Fibroblast of lung (primary cell): ENCODE measurements around the gene LRMDA. TPM values are rescaled to one million over a fixed set of nuclear protein-coding genes. Genes with fewer than 3 reads are reported as not detected.

Experiments used
- DNase-seq, 2 donors: peaks; one replicate each; pipeline versions ENCODE4 v3.0.0 to v3.0.0-alpha.2; 2010; ENCODE audit warnings: low read depth in 2 of 2
- H2AFZ ChIP-seq: 2 replicates; pipeline ENCODE4 v1.5.1; 2012; ENCODE audit warnings: low read length, control low read depth, inconsistent platforms
- H3K27ac ChIP-seq: 2 replicates; pipeline ENCODE4 v1.5.1; 2011; ENCODE audit warnings: low read length, control low read depth; ENCODE audit not compliant: insufficient read depth
- H3K27me3 ChIP-seq: 2 replicates; pipeline ENCODE4 v1.5.1; 2011; ENCODE audit warnings: mild to moderate bottlenecking, low read length; ENCODE audit not compliant: control insufficient read depth, insufficient read depth
- H3K36me3 ChIP-seq: 2 replicates; pipeline ENCODE4 v1.5.1; 2011; ENCODE audit warnings: low read length; ENCODE audit not compliant: control insufficient read depth, insufficient read depth
- H3K4me1 ChIP-seq: 2 replicates; pipeline ENCODE4 v1.5.1; 2011; ENCODE audit warnings: low read length; ENCODE audit not compliant: control insufficient read depth, insufficient read depth; ENCODE audit errors: extremely low read depth
- H3K4me2 ChIP-seq: 2 replicates; pipeline ENCODE4 v1.5.1; 2011; ENCODE audit warnings: low read length, control low read depth; ENCODE audit not compliant: insufficient read depth; ENCODE audit errors: extremely low read depth
- H3K4me3 ChIP-seq, 4 experiments: fragments of 200-600 bp in 1 of 4; sonication (generic) in 1 of 4; replicated peaks in 1 of 4; 2 replicates each; pipeline ENCODE4 v1.5.1; 2011 to 2016; ENCODE audit warnings: low read length in 4 of 4, low read depth in 3 of 4, mild to moderate bottlenecking in 3 of 4, control low read depth in 2 of 4, inconsistent platforms in 1 of 4, mixed read lengths in 1 of 4; ENCODE audit not compliant: insufficient read depth in 1 of 4; ENCODE audit errors: control extremely low read depth in 1 of 4
- H3K79me2 ChIP-seq: 2 replicates; pipeline ENCODE4 v1.5.1; 2012; ENCODE audit warnings: mild to moderate bottlenecking, low read length, inconsistent platforms; ENCODE audit not compliant: control insufficient read depth, insufficient read depth
- H3K9ac ChIP-seq: 2 replicates; pipeline ENCODE4 v1.5.1; 2011; ENCODE audit warnings: mild to moderate bottlenecking, low read length, control low read depth; ENCODE audit not compliant: insufficient read depth
- H3K9me3 ChIP-seq: 2 replicates; pipeline ENCODE4 v1.5.1; 2012; ENCODE audit warnings: low read depth, low read length; ENCODE audit not compliant: control insufficient read depth, insufficient read depth
- H4K20me1 ChIP-seq: 2 replicates; pipeline ENCODE4 v1.5.1; 2011; ENCODE audit warnings: low read length; ENCODE audit not compliant: control insufficient read depth, insufficient read depth; ENCODE audit errors: extremely low read depth
- EZH2 ChIP-seq: IDR thresholded peaks from 2 replicates; pipeline ENCODE4 v1.5.1; 2012; ENCODE audit warnings: low read length, control low read depth, mild to moderate bottlenecking; ENCODE audit errors: missing control alignments
- polyA plus RNA-seq, 2 donors: library from polyadenylated mRNA; depleted of rRNA in 1 of 2; stranded (reverse) in 1 of 2; unstranded in 1 of 2; fragments of >200 nt; gene quantifications; 2 replicates each; pipeline ENCODE4 v1.2.1, GENCODE V29; 2011 to 2012; ENCODE audit warnings: missing spikeins in 1 of 2
- total RNA-seq: library from RNA; depleted of rRNA; stranded (reverse); fragments of >200 nt; gene quantifications from 2 replicates; pipeline ENCODE4 v1.2.1, GENCODE V29; 2014
- TF ChIP-seq, protein P1 (sequence below), 2 donors: IDR thresholded peaks in 1 of 2; conservative IDR thresholded peaks in 1 of 2; 1 replicate in 1 of 2; 2 replicates in 1 of 2; pipeline ENCODE4 v1.5.1; 2011 to 2012; ENCODE audit warnings: low read length in 2 of 2, control low read depth in 1 of 2, inconsistent platforms in 1 of 2, low read depth in 1 of 2, mild to moderate bottlenecking in 1 of 2

The LRMDA gene
- total and polyA plus RNA-seq, 2 donors (not counting 1 experiment from before 2014, with no cell fraction given): 1.7 to 2.0 TPM

DNA sequence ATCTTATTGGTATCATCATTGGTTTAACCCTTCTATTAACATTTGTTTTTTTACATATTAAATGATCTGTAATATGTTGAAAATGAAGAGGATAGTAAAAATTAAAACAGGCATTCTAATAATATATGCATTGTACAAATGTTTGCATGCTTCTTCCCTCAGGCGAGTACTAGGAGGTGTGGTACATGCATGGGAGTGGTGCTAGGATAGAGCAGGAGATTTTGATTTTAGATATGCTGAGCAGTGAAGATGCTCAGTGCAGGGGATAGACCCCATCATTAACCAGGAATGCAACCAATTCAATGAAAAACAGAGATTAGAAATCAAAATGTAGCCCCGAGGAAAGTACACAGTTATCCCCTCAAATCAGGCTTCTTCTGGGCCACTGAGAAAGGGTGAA lies 916.4 kb downstream of the LRMDA start:
- Histone ChIP-seq H3K9ac (no peak overlapping the region), H3K9me3 (no peaks in the 10 kb centered on the region), H2AFZ (no peak overlapping the region), H3K27me3 (no peaks in the 10 kb centered on the region), H4K20me1 (no peaks in the 10 kb centered on the region), H3K27ac (no peak overlapping the region), H3K4me2 (no peak overlapping the region), H3K4me3 (no peak overlapping the region), H3K79me2 (no peaks in the 10 kb centered on the region), H3K4me1 (peaks cover 5% of the 10 kb centered on the region), H3K36me3 (no peaks in the 10 kb centered on the region)
- DNase-seq: no peak
- TF ChIP-seq EZH2: no peak
- TF ChIP-seq, protein P1, sequence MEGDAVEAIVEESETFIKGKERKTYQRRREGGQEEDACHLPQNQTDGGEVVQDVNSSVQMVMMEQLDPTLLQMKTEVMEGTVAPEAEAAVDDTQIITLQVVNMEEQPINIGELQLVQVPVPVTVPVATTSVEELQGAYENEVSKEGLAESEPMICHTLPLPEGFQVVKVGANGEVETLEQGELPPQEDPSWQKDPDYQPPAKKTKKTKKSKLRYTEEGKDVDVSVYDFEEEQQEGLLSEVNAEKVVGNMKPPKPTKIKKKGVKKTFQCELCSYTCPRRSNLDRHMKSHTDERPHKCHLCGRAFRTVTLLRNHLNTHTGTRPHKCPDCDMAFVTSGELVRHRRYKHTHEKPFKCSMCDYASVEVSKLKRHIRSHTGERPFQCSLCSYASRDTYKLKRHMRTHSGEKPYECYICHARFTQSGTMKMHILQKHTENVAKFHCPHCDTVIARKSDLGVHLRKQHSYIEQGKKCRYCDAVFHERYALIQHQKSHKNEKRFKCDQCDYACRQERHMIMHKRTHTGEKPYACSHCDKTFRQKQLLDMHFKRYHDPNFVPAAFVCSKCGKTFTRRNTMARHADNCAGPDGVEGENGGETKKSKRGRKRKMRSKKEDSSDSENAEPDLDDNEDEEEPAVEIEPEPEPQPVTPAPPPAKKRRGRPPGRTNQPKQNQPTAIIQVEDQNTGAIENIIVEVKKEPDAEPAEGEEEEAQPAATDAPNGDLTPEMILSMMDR (conservative IDR thresholded peaks at IDR 0.05 in 1 of 2, IDR thresholded peaks at IDR 0.05 in 1 of 2; ENCODE audit: low read depth in 1 of 2, low read length in 2 of 2): no peak

DNA sequence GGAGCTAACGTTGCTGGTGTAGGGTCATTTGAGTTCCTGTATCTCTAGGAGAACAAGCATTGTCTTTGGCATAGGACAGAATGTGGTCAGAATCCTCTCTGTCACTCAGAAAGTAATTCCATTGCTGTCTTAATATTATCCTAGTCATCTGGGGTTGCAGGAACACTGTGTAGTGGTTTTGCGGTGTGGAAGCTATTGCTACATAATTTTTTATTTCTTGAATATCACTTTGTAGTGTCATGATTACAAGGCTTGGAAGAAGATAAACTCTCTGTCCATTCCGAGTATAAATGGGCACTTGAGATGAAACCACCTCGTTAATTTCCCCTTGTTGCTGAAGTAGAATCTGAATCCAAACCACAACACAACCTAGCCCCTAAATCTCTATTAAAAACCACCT lies 919.2 kb downstream of the LRMDA start:
- H3K9ac ChIP-seq: no peak overlapping the region
- TF ChIP-seq EZH2: no peak
- TF ChIP-seq, protein P1 (conservative IDR thresholded peaks at IDR 0.05 in 1 of 2, IDR thresholded peaks at IDR 0.05 in 1 of 2; ENCODE audit: low read depth in 1 of 2, low read length in 2 of 2): no peak
- DNase-seq: peak; percentile 46 to 93
- H2AFZ ChIP-seq: no peak overlapping the region
- H3K4me2 ChIP-seq: no peak overlapping the region
- H3K79me2 ChIP-seq: no peaks in the 10 kb centered on the region
- H3K27me3 ChIP-seq: no peaks in the 10 kb centered on the region
- no peaks in the 10 kb centered on the region for H4K20me1 ChIP-seq
- H3K4me3 ChIP-seq: no peak overlapping the region
- no peaks in the 10 kb centered on the region for H3K36me3 ChIP-seq
- peaks cover 5% of the 10 kb centered on the region for H3K4me1 ChIP-seq
- no peaks in the 10 kb centered on the region for H3K9me3 ChIP-seq
- H3K27ac ChIP-seq: no peak overlapping the region

DNA sequence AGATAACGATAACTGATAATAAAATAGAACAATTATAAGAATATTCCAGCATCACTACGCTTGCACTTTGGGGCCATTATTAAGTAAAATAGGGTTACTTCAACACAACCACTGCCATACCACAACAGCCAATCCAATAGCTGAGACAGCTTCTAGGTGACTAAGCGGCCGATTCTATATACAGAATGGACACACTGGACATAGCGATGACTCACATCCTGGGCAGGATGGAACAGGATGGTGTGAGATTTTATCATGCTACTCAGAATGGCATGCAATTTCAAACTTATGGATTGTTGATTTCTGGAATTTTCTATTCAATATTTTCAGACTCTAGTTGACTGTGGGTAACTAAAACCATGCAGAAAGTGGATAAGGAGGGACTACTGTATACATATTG lies 920.9 kb downstream of the LRMDA start:
- Histone ChIP-seq H3K4me1 (peaks cover 5% of the 10 kb centered on the region), H2AFZ (no peak overlapping the region), H3K9ac (no peak overlapping the region), H3K79me2 (no peaks in the 10 kb centered on the region), H3K27ac (peak overlapping the region; percentile 35), H3K4me2 (no peak overlapping the region), H4K20me1 (no peaks in the 10 kb centered on the region), H3K4me3 (no peak overlapping the region), H3K36me3 (no peaks in the 10 kb centered on the region), H3K9me3 (no peaks in the 10 kb centered on the region), H3K27me3 (no peaks in the 10 kb centered on the region)
- DNase-seq: peak; percentile 91 to 94
- TF ChIP-seq, protein P1 (conservative IDR thresholded peaks at IDR 0.05 in 1 of 2, IDR thresholded peaks at IDR 0.05 in 1 of 2; ENCODE audit: low read depth in 1 of 2, low read length in 2 of 2): no peak
- no peak for TF ChIP-seq EZH2
